HG02759 (cell line): ENCODE measurements around the gene OR52I1.

Experiments
- ATAC-seq: cut with Tn5 transposase; IDR thresholded peaks from one replicate; pipeline ENCODE4 v1.9.1; 2021; ENCODE audit warnings: mild to moderate bottlenecking, moderate library complexity; ENCODE audit not compliant: unreplicated experiment

OR52I1 gene

DNA sequence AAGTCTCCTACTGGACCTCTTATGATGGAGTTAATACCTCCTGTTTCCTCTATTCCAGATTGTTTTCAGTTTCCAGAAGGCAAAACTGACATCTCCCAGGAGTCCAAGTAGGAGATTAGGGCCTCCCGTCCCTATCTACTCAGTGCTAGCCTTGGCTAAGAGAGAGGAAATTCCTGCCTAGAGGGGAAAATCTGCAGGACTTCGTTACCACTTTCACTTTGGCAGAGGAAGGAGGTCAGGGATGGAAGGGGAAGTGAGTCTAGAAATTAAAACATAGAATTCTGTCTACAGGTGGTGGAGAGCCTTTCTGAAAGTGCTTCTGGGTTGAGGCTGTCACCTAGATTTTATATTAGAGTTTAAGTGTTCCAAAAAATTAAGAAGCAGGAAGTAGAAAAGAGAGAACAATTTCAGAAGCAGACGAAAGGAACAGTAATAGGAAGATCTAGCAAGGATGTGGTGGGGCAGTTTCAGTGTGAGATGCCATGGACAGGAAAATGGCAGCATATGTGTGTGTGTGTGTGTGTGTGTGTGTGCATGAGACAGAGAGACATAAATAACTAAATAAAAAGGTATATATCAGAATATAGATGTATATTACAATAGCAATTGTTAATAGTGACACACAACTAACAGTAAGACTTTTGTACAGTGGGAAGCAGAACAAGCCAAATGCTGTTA is 16.6 kb downstream of the OR52I1 start:
- no peak for ATAC-seq

DNA sequence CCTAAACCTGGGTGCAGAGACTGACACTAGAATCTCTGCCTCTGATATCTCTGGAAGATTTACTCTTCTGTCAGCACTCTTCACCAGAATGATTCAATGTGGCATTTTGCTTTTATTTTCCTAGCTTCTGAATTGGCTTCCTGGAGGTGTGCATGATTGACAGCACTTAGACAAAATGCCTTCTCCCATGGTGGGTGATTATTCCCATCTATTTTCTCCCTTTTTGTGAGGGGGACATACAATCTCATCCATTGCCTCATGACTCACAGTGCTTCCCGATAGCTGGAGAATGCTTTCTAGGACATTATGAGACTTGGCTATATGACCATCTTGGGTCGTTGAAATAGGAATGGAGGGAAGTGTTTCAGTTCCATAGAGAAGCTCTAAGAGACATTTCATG is 18.1 kb downstream of the OR52I1 start:
- no peak for ATAC-seq

DNA sequence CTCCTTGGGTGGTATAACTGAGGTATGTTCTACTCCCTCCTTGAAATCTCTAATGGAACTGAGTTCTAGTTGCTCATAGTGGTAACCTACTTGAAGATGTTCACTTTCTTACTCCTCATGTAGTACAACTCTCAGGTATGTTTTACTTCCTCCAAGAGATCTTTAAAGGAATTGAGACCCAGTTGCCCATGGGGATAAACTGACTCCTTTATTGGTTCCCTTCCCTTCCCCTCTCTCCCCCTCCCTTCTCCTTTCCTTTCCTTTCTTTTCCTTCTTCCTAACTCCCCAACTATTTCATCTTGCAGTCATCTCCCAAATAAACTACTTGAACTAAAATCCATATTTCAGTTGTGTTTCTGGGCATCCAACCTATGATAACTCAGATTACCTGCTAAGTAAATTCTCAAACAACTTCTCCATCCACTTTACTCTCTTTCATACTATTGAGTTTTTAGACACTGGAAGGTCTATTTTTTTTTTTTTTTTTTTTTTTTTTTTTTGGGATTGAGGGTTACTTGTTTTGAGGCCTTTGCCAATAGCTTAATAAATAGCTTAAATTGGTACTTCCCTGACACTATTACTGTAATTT is 22.1 kb downstream of the OR52I1 start:
- ATAC-seq: no peak

DNA sequence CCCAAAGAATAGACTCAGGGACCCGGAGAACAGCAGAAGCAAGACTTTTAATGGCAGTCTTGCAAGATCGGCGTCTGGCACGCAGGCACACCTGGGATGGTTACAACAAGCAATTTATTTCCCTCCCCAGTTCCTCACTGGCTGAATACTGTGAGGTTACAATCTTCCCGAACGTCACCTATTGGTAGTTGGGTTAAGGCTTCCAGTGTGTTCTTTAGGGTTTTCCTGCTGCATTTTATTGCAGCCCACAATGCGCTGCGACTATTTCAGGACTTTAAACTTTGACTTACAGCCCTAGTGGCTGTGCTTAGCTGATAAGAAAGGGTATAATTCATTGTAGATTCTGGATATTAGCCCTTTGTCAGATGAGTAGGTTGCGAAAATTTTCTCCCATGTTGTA is 25.7 kb downstream of the OR52I1 start:
- no peak for ATAC-seq

DNA sequence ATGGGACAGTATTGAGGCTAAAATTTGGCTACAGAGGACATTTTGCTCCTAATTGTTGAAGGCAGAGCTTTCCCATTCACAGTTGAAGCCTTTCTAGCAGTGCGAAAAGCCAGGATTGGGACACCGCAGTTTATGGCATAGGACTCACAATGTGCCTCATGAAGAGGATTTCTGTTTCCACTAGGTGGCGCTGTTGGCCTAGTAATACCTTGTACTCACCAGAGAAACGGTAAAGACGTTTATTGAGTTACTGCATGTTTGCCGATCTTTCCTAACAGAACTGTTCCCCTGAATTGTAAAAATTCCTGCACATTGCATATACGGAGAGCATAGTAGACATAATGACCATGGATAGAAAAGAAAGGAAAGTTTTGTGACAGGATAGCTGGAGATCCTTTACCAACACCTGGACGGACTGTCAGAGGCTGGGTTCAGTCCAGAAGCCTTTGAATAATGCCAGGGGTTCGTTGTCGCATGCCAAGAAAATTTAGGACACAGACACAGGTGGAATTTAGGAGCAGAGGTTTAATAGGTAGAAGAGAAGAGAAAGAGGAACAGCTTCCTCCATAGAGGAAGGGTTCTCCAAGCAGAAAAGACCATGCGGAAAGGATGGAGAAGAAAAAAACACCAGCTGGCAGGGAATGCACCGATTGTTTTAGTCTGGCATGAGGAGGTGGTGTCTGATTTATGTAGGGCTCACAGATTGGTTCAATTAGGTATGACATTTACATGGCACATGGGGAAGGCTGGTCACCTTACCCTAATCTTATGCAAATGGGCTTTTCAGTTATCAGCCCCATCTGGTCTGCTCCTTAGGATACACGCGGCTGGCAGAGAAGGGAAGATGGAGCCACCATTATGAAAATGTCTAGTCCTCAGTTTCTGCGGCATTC is 32.6 kb downstream of the OR52I1 start:
- peak; percentile 60 for ATAC-seq

DNA sequence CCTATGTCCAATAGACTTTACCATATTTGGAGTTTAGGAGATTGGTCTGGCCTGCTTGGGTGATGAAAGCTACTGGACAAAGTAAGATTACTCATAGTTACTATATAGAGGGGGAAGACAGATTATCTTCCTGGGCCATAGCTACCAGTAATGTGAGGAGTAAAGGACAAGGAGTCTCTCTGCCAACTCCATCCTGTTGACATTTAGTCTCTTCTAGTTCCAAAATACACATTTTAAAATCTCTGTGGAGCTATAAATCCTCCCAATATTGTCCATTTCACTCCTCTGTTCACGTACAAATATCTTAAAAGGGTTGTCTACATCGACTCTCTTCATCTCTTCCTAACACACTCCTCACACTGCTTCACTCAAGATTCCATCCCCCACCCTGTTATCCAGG is 42.3 kb downstream of the OR52I1 start:
- no peak for ATAC-seq

DNA sequence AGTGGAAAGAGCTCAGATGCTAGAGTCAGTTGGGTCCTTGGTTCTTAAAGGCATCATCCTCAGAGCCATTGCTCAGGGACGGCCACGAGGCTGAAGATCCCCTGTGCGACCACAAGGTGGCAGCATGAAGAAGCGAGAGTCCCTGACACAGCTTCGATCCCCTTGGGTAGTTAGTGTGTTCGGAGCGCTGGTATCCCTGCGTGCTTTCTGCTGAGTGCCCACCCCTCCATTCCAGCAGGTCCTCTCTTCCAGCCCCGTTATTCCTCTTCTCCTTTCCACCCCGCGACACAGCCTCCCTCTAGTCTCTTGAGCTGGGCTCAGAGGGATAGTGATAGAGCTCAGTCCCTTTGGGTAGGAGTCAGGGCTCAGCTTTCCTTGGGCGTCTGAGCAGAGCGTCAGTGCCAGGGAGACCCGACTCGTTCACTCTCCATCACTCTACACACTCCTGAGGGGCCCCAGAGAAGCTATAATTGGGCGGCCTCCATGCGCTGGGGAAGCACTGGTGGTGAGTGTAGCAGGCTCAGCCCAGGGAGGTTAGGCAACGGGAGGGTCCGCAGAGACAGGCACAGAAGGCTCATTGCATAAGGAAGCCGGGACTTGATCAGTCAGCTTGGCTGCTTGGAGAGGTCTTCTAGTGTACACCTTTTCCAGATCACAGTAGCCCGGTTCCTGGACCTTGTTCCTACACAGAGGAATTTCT is 43.3 kb downstream of the OR52I1 start, which contains the start of gene OR51D1:
OR51D1 (plus strand) TSS at position 516 of the 700 bp plus-strand sequence. CDS start 2,314 bp downstream, outside the sequence.
- peak; percentile 98 for ATAC-seq

DNA sequence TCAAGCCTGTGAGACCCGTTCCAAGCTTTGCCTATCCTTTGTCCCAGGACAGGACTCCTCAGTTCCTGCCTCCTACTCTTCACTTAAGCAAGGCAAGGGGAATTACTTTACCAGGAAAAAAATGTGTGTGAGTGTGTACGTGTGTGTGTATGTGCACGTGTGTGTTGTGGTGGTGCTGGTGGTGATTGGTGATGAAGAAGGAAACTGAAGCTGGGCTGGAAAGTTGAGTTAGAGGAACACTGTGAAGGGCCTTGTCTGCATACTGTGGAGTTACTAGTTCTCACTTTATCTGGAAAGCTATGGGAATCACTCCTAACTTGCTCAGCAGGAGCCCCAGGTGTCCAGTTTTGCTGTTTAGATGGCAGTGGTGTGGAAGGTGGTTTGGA is 43.8 kb downstream of the OR52I1 start:
- no peak for ATAC-seq

DNA sequence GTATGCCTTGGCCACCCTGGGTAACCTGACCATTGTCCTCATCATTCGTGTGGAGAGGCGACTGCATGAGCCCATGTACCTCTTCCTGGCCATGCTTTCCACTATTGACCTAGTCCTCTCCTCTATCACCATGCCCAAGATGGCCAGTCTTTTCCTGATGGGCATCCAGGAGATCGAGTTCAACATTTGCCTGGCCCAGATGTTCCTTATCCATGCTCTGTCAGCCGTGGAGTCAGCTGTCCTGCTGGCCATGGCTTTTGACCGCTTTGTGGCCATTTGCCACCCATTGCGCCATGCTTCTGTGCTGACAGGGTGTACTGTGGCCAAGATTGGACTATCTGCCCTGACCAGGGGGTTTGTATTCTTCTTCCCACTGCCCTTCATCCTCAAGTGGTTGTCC is 46.1 kb downstream of the OR52I1 start:
- ATAC-seq: no peak

DNA sequence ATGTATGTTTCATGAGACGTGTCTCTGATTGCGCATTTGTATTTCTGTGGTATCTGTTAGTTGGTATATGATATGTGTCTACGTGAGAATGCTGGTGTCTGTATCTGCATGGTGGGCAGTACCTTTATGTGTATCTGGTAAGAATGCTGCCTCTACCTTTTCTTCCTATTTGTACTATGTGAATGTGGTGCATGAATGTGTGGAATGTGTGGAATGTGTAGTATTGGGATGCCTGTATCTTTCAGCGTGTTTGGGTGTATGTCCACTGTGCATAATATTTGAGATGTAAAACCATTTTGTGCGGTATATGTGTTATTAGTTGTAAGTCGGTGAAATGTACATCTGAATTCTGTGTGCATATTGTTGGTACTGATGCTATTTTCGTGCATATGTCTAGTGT is 47.7 kb downstream of the OR52I1 start:
- no peak for ATAC-seq

DNA sequence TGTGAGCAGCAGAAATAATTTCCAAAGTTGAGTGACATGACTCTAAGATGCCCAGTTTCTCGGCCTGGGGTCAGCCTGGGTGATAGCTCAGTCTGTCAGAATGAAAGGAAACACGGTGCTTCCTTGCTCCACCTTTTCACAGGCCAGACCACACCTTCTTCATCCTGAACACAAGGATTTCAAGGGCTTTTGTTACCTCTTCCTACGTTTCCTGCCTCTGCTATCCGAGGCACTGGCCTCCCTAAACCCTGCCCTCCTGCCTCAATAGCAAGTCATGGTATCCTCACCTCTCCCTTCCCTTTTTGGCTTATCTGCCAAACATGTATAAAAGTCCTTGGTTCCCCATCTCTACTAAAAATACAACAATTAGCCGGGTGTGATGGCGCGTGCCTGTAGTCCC is 48.2 kb downstream of the OR52I1 start:
- ATAC-seq: no peak

DNA sequence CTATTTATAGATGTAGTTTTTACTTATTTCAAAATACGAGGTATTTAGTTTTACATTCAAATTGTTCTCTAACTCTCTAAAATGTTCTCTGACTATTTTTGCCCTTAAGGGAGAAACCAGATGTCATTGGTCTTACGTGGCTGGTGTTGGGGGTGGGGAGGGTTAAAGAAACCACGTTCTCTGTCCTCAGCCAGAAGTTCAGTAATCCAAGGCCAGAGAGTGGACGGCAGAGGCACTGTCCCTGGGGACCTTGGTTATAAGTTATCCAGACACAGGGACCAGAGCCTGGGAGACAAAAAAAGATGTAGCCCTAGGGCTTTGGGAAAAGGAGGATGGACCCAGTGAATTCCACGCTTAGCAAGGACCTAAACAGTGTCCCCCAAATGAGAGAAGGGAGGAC is 49.2 kb downstream of the OR52I1 start:
- ATAC-seq: no peak

DNA sequence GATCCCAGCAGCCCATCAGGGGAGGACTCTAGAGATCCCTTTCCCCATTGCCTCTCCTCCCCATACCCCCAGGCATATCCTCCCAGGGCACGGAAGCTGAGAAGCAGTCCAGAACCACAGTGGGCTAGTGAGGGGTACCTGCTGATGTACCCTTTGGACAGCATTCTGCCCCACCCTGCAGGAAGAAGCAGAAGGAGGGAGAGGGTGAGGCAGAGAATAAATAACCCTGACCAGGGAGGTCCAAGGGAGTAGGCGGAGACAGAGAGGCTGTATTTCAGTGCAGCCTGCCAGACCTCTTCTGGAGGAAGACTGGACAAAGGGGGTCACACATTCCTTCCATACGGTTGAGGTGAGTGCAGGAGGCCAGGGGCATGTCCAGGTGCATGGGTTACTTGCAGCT is 49.8 kb downstream of the OR52I1 start, which contains the start of gene OR51E1:
OR51E1 (plus strand) TSS at position 301 of the 400 bp plus-strand sequence. CDS start 8,545 bp downstream, outside the sequence.
- no peak for ATAC-seq

DNA sequence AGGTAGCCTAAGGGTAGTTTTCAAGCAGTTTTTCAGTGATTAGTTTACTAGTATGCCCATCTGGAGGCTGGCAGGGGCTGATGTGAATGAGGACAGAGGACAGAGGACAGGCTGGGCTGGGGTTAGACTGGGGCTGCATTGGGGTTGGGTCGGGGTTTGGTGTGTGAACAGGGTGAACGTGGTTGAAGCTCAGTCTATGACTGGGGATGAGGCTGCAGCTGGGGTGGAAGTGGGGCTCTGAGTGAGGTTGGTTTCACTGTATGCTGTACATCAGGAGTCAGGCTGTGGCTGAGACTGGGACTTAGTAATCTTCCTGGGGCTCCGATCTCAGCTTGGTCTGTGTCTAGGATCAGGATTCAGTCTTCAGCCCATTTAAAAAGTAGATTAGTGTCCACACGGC is 50.4 kb downstream of the OR52I1 start:
- no peak for ATAC-seq
